Brain microvascular endothelial cell (primary cell): ENCODE results near the gene LBHD2.

Experiments used
- DNase-seq: peaks from one replicate; pipeline ENCODE4 v3.0.0-alpha.2; 2020
- H3K27ac ChIP-seq: fragments of 250-450 bp; sonication (Bioruptor Pico); 2 replicates; pipeline ENCODE4 v1.5.1; 2020; ENCODE audit warnings: mild to moderate bottlenecking, moderate library complexity
- H3K27me3 ChIP-seq: fragments of 250-450 bp; sonication (Bioruptor Pico); replicated peaks from 2 replicates; pipeline ENCODE4 v1.5.1; 2020; ENCODE audit warnings: mild to moderate bottlenecking
- H3K36me3 ChIP-seq: fragments of 250-450 bp; sonication (Bioruptor Pico); replicated peaks from 2 replicates; pipeline ENCODE4 v1.5.1; 2020; ENCODE audit warnings: mild to moderate bottlenecking
- H3K4me3 ChIP-seq: 2 replicates; pipeline ENCODE4 v1.5.1; 2011; ENCODE audit warnings: low read depth, mild to moderate bottlenecking, control low read depth, low read length, moderate library complexity
- CTCF ChIP-seq: IDR thresholded peaks from 2 replicates; pipeline ENCODE4 v1.5.1; 2011; ENCODE audit warnings: low read depth, mild to moderate bottlenecking, moderate library complexity, low read length, control low read depth, inconsistent platforms; ENCODE audit errors: missing control alignments
- in situ Hi-C: cut with HindIII; loops from 2 replicates; pipeline ENCODE4 v1.10.0; 2017; ENCODE audit warnings: low sequenced_read_pairs, low pct_ligation_motif_present

Gene LBHD2

GRCh38 chr14:103126873-103127304 is 42.9 kb downstream of the LBHD2 start:
- no peak for TF ChIP-seq CTCF
- in situ Hi-C loops, result no loop called here
- Histone ChIP-seq H3K36me3 (no peaks in the 10 kb centered on the region), H3K4me3 (no peak overlapping the region), H3K27me3 (no peaks in the 10 kb centered on the region), H3K27ac (no peak overlapping the region)
- no peak for DNase-seq

GRCh38 chr14:103127356-103127755 is 43.3 kb downstream of the LBHD2 start:
- H3K36me3 ChIP-seq, result no peaks in the 10 kb centered on the region
- no peak overlapping the region for H3K4me3 ChIP-seq
- in situ Hi-C loops, result no loop called here
- DNase-seq, result no peak
- TF ChIP-seq CTCF, result no peak
- H3K27me3 ChIP-seq, result no peaks in the 10 kb centered on the region
- H3K27ac ChIP-seq, result no peak overlapping the region

GRCh38 chr14:103127861-103128598 is 44.0 kb downstream of the LBHD2 start:
- no peak for DNase-seq
- in situ Hi-C loops, result no loop called here
- no peak overlapping the region for H3K4me3 ChIP-seq

GRCh38 chr14:103128631-103129300 is 44.8 kb downstream of the LBHD2 start:
- no peak for TF ChIP-seq CTCF
- Histone ChIP-seq H3K27ac (no peak overlapping the region), H3K36me3 (no peaks in the 10 kb centered on the region), H3K27me3 (no peaks in the 10 kb centered on the region), H3K4me3 (no peak overlapping the region)
- no peak for DNase-seq
- in situ Hi-C loops, result no loop called here

More at GRCh38 chr14:103127861-103128598, 44.0 kb downstream of the LBHD2 start:
- no peak for TF ChIP-seq CTCF
- Histone ChIP-seq H3K27me3 (no peaks in the 10 kb centered on the region), H3K36me3 (no peaks in the 10 kb centered on the region), H3K27ac (no peak overlapping the region)

GRCh38 chr14:103129301-103130016 is 45.4 kb downstream of the LBHD2 start:
- no peak for TF ChIP-seq CTCF
- Histone ChIP-seq H3K27ac (no peak overlapping the region), H3K27me3 (no peaks in the 10 kb centered on the region), H3K4me3 (no peak overlapping the region), H3K36me3 (no peaks in the 10 kb centered on the region)
- no peak for DNase-seq
- in situ Hi-C loops, result no loop called here
